HG03175 (cell line): ENCODE measurements around the gene CBFA2T3.

ENCODE experiments used
- ATAC-seq: cut with Tn5 transposase; IDR thresholded peaks from one replicate; pipeline ENCODE4 v1.9.1; 2021; ENCODE audit warnings: mild to moderate bottlenecking, moderate library complexity; ENCODE audit not compliant: unreplicated experiment

CBFA2T3 gene

GRCh38 chr16:88940862-88941817, 35.9 kb downstream of the CBFA2T3 start:
- ATAC-seq = no peak

- no peak for ATAC-seq
Measured at GRCh38 chr16:88939972-88940861, 36.8 kb downstream of the CBFA2T3 start.

- no peak for ATAC-seq
Measured at GRCh38 chr16:88939245-88939971, 37.6 kb downstream of the CBFA2T3 start.

- no peak for ATAC-seq
Measured at GRCh38 chr16:88938777-88939244, 38.2 kb downstream of the CBFA2T3 start.

GRCh38 chr16:88938119-88938776, 38.8 kb downstream of the CBFA2T3 start:
- no peak for ATAC-seq

- ATAC-seq = no peak
Measured at GRCh38 chr16:88937206-88937621, 39.8 kb downstream of the CBFA2T3 start.

- ATAC-seq = no peak
Measured at GRCh38 chr16:88936556-88937205, 40.3 kb downstream of the CBFA2T3 start.

- no peak for ATAC-seq
Measured at GRCh38 chr16:88936008-88936555, 40.9 kb downstream of the CBFA2T3 start.

GRCh38 chr16:88934066-88934667, 42.8 kb downstream of the CBFA2T3 start:
- no peak for ATAC-seq

GRCh38 chr16:88932929-88933328, 44.1 kb downstream of the CBFA2T3 start:
- ATAC-seq = no peak

- ATAC-seq = no peak
Measured at GRCh38 chr16:88931936-88932335, 45.1 kb downstream of the CBFA2T3 start.

GRCh38 chr16:88931373-88931900, 45.6 kb downstream of the CBFA2T3 start:
- ATAC-seq = no peak

GRCh38 chr16:88930716-88931115, 46.3 kb downstream of the CBFA2T3 start:
- ATAC-seq = no peak

GRCh38 chr16:88929091-88929445, 47.9 kb downstream of the CBFA2T3 start:
- no peak for ATAC-seq

GRCh38 chr16:88928405-88929090, 48.5 kb downstream of the CBFA2T3 start:
- no peak for ATAC-seq

GRCh38 chr16:88927661-88928060, 49.3 kb downstream of the CBFA2T3 start:
- ATAC-seq = no peak

- ATAC-seq = no peak
Measured at GRCh38 chr16:88927010-88927409, 50.0 kb downstream of the CBFA2T3 start.

- no peak for ATAC-seq
Measured at GRCh38 chr16:88926374-88926990, 50.5 kb downstream of the CBFA2T3 start.
